ENCODE measurements around the gene IRAK1.
"Not testable (repeated sequence)": the region's sequence is repeated elsewhere in the genome, so short reads cannot be mapped to it uniquely, and the experiment has no call there.

The IRAK1 gene

DNA sequence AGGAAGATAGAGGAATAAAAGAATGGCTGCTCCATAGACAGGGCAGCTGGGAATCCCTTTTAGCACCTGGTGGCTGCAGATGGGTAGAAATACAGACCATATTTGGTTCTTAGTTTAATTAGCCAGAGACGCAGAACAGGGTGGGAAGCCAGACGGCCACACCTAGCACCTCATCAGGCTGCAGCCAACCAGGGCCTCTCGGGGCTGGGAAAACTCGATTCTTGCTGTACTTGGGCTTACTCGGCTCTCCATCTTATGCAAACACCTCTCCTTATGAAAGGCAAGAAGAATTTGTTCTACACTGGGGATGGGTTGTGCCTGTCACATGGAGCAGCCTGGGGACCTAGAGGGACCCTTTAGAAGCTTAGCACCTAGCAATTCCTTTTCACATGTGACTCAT, 19.7 kb downstream of the IRAK1 start:
- TF ChIP-seq, protein P1, sequence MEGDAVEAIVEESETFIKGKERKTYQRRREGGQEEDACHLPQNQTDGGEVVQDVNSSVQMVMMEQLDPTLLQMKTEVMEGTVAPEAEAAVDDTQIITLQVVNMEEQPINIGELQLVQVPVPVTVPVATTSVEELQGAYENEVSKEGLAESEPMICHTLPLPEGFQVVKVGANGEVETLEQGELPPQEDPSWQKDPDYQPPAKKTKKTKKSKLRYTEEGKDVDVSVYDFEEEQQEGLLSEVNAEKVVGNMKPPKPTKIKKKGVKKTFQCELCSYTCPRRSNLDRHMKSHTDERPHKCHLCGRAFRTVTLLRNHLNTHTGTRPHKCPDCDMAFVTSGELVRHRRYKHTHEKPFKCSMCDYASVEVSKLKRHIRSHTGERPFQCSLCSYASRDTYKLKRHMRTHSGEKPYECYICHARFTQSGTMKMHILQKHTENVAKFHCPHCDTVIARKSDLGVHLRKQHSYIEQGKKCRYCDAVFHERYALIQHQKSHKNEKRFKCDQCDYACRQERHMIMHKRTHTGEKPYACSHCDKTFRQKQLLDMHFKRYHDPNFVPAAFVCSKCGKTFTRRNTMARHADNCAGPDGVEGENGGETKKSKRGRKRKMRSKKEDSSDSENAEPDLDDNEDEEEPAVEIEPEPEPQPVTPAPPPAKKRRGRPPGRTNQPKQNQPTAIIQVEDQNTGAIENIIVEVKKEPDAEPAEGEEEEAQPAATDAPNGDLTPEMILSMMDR (conservative IDR thresholded peaks at IDR 0.05; ENCODE audit: low read depth, low read length) = no peak
- H3K4me3 ChIP-seq (ENCODE audit: low read length) = no peak overlapping the region
- DNase-seq (ENCODE audit: low read depth) = no peak

DNA sequence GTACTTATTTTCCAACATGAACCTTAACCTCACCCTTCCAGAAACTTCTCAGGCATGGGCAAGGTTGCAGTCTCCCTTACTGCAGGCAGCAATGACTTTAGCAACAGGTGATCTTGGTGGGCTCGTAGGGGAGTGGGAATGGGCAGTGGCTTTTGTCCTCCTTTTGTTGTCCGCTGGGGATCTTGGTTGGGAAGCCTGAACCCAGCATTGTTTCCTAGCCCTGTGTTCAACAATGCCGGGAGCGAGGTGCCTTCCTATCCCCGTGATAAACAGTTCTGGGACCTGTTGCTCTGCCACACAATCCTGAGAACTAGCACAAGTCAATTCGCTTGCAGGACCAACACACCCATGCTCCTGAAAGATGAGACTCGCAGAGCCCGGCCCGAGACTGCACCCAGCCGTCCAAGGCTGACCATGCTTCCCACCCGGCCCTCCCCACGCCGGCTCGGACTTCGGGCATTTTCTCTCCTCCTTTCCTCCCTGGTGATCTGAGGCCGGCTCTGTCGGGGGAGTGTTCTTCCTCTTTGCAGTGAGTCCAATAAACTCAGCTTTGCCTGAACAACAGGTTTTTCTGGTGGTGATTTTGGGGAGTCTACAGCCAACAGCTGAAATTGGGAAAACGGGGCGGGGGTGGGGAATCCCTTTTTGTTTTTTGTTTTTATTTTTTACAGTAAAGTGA, 20.2 kb downstream of the IRAK1 start:
- no peak for DNase-seq (ENCODE audit: low read depth)
- H3K4me3 ChIP-seq (ENCODE audit: low read length) = no peak overlapping the region
- TF ChIP-seq, protein P1 (conservative IDR thresholded peaks at IDR 0.05; ENCODE audit: low read depth, low read length) = no peak

DNA sequence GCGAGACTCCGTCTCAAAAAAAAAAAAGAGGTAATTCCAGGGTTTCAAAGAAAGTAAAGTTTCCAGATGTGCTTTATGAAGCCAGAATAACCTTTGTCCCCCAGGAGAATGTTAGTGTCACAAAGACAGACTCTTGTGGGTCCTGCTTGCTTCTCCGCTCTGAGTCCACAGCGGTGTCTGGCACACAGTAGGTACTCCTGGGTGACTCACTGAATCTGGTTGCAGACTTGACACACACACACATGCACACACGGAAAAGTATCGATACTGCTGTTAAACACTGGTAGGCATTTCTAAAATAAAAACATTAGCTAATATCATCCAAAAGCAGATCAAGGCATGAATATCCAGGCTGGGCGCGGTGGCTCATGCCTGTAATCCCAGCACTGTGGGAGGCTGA, 24.2 kb downstream of the IRAK1 start:
- TF ChIP-seq, protein P1 (conservative IDR thresholded peaks at IDR 0.05; ENCODE audit: low read depth, low read length) = no peak
- H3K4me3 ChIP-seq (ENCODE audit: low read length) = no peak overlapping the region
- no peak for DNase-seq (ENCODE audit: low read depth)

DNA sequence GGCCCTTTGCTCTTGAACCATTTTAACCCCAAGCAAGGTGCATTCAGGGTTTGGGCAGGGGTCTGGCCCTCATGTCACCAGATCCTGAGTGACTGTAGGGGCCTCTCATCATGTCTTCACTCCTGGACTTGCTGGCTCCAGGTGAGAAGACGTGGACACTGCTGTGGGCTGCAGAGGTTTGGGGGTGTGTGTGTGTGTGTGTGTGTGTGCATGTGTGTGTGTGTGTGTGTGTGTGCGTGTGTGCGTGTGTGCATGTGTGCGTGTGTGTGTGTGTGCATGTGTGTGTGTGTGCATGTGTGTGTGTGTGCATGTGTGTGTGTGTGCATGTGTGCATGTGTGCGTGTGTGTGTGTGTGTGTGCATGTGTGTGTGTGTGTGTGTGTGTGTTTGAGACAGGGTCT, 25.3 kb downstream of the IRAK1 start:
- H3K4me3 ChIP-seq (ENCODE audit: low read length); DNase-seq (ENCODE audit: low read depth): not testable (repeated sequence)

DNA sequence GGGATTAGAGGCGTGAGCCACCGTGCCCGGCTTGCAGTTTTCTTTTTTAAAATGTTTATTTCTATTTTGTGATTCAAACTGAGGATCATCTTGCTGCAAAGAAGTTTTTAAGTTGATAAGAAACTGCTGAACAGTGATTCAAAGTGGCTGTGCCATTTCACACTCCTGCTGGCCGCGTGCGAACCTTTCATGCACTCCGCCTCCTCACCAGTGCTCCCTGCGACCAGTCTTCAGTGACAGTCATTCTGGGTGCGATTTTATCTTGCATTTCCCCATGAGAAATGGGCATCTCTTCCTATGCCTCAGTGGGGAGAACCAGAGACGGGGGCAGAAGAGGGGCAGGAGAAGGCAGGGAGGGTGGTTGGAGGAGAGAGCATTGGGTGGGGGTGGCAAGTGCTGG, 25.7 kb downstream of the IRAK1 start:
- H3K4me3 ChIP-seq (ENCODE audit: low read length) = no peak overlapping the region
- TF ChIP-seq, protein P1 (conservative IDR thresholded peaks at IDR 0.05; ENCODE audit: low read depth, low read length) = no peak
- no peak for DNase-seq (ENCODE audit: low read depth)

DNA sequence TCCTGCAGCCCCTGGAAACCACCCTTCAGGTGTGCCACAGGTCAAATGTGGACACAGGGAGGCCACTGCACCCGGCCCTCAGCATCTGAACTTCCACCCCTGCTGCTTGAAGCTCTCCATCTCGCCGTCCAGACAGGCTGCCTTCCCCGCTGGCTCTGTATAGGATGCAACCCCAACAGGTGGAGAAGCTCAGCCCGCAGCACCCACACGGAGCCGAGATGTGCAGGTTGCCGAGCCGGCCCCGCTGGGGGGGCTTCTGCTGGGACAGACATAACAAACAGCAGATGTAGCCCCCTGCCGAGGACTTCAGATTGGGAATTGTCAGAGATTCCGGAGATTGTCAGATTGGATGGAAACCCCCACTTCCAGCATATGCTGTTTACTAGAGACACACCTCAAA, 26.6 kb downstream of the IRAK1 start:
- H3K4me3 ChIP-seq (ENCODE audit: low read length) = no peak overlapping the region
- no peak for DNase-seq (ENCODE audit: low read depth)
- TF ChIP-seq, protein P1 (conservative IDR thresholded peaks at IDR 0.05; ENCODE audit: low read depth, low read length) = no peak

DNA sequence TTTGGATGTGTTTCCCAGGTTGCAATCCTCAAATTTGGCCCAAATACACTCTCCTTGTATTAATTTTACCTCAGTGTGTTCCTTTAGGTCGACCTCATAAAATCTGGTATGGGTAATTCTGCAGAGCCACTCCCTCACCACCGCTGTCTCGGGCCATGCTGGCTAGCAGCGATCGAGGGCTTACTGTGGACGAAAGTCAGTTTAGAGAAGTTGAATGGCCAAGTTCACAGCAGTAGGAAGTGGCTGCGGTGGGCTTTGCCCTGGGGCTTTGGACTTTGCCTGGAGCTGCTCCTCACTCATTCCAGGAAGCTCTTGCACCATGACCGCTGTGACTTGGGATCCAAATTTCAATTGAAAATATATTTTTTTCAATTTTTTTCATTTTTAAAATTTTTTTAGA, 27.5 kb downstream of the IRAK1 start:
- DNase-seq (ENCODE audit: low read depth) = no peak
- TF ChIP-seq, protein P1 (conservative IDR thresholded peaks at IDR 0.05; ENCODE audit: low read depth, low read length) = no peak
- no peak overlapping the region for H3K4me3 ChIP-seq (ENCODE audit: low read length)

All from retinal pigment epithelial cell (primary cell).